Keratinocyte (primary cell): Measurements from ENCODE around the gene ERMP1.

Source experiments
- EZH2 ChIP-seq: IDR thresholded peaks from one replicate; pipeline ENCODE4 v1.6.1; 2012; ENCODE audit warnings: inconsistent platforms, mild to moderate bottlenecking, low read length, moderate library complexity
- TF ChIP-seq, protein P1 (sequence below), 3 experiments: IDR thresholded peaks in 1 of 3; conservative IDR thresholded peaks in 1 of 3; optimal IDR thresholded peaks in 1 of 3; 2 replicates in 2 of 3; 3 replicates in 1 of 3; pipeline versions ENCODE3 to v1.5.1; 2011; ENCODE audit warnings: low read length in 3 of 3, mild to moderate bottlenecking in 3 of 3, moderate library complexity in 2 of 3, control low read depth in 1 of 3, inconsistent platforms in 1 of 3; ENCODE audit not compliant: insufficient read depth in 2 of 3; ENCODE audit errors: extremely low read depth in 1 of 3

GRCh38 chr9:5825895-5826622 is 6.9 kb downstream of the ERMP1 start:
- TF ChIP-seq, protein P1, sequence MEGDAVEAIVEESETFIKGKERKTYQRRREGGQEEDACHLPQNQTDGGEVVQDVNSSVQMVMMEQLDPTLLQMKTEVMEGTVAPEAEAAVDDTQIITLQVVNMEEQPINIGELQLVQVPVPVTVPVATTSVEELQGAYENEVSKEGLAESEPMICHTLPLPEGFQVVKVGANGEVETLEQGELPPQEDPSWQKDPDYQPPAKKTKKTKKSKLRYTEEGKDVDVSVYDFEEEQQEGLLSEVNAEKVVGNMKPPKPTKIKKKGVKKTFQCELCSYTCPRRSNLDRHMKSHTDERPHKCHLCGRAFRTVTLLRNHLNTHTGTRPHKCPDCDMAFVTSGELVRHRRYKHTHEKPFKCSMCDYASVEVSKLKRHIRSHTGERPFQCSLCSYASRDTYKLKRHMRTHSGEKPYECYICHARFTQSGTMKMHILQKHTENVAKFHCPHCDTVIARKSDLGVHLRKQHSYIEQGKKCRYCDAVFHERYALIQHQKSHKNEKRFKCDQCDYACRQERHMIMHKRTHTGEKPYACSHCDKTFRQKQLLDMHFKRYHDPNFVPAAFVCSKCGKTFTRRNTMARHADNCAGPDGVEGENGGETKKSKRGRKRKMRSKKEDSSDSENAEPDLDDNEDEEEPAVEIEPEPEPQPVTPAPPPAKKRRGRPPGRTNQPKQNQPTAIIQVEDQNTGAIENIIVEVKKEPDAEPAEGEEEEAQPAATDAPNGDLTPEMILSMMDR (optimal IDR thresholded peaks at IDR 0.05 in 1 of 3, IDR thresholded peaks at IDR 0.05 in 1 of 3, conservative IDR thresholded peaks at IDR 0.05 in 1 of 3; ENCODE audit: extremely low read depth in 1 of 3, insufficient read depth in 2 of 3, low read length in 3 of 3): no peak
- TF ChIP-seq EZH2: no peak
